IPS-20b (cell line): ENCODE data around the gene ZC3H14.

Experiments used
- H3K27ac ChIP-seq: one replicate; pipeline ENCODE4 v1.5.1; 2013; ENCODE audit warnings: low read length
- H3K27me3 ChIP-seq: 2 replicates; pipeline ENCODE4 v1.6.1; 2013; ENCODE audit warnings: mild to moderate bottlenecking, low read length, inconsistent platforms; ENCODE audit not compliant: insufficient read depth
- H3K36me3 ChIP-seq: 2 replicates; pipeline ENCODE4 v1.6.1; 2013; ENCODE audit warnings: low read depth, mild to moderate bottlenecking, inconsistent platforms, low read length, moderate library complexity; ENCODE audit not compliant: insufficient read depth
- H3K4me1 ChIP-seq: 2 replicates; pipeline ENCODE4 v1.6.1; 2013; ENCODE audit warnings: mild to moderate bottlenecking, control low read depth, inconsistent platforms, low read length, moderate library complexity; ENCODE audit not compliant: insufficient read depth
- H3K4me3 ChIP-seq: 2 replicates; pipeline ENCODE4 v1.5.1; 2013; ENCODE audit warnings: mild to moderate bottlenecking, low read length, inconsistent platforms
- H3K9ac ChIP-seq: 2 replicates; pipeline ENCODE4 v1.6.1; 2013; ENCODE audit warnings: low read depth, mild to moderate bottlenecking, inconsistent platforms, low read length, moderate library complexity
- H3K9me3 ChIP-seq: 2 replicates; pipeline ENCODE4 v1.6.1; 2013; ENCODE audit warnings: mild to moderate bottlenecking, low read depth, low read length, inconsistent platforms; ENCODE audit not compliant: insufficient read depth

The ZC3H14 gene

DNA sequence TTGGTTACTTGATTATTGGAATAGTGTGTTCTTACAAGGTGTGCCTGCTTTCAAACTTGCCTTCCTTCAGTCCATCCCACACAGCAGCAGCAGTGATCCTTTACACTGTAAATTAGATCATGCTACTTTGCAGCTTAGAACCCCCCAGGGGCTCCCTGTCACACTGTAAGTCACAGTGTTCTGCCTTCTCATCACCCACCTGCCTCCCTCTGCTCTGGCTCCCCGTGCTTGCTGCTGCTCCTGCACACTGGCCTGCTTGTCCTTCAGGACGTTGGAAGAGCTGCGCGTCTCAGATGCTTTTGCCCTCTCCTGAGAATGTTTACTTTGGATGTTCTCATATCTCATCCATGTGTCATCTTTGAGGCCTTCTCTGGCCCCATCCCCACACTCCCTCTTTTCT, 27.3 kb downstream of the ZC3H14 start:
- Histone ChIP-seq H3K4me3 (no peak overlapping the region), H3K4me1 (no peaks in the 10 kb centered on the region), H3K27ac (no peak overlapping the region), H3K9me3 (no peaks in the 10 kb centered on the region), H3K27me3 (no peaks in the 10 kb centered on the region), H3K9ac (no peak overlapping the region), H3K36me3 (peaks cover 95% of the 10 kb centered on the region)

DNA sequence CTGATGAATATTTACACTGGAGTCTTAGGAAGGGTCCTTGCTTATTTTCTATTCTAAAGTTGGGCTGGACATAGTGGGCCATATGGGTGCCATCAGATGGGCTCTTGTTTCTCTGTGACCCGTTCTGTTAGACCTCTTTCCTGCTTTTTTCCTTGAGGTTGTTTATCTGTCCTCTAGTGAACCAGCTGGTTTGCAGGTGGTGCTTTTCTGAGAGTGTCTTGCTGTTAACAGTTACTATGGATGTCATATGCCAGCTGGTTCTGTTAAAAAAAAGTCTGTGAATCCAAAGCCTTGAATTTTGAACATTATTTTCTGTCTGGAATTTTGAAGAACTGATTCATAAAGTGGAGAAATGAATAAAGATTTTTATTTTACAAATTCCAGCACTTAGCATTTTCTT, 29.2 kb downstream of the ZC3H14 start:
- no peak overlapping the region for H3K9ac ChIP-seq
- no peaks in the 10 kb centered on the region for H3K4me1 ChIP-seq
- H3K4me3 ChIP-seq = no peak overlapping the region
- H3K27ac ChIP-seq = no peak overlapping the region
- H3K36me3 ChIP-seq = peaks cover 95% of the 10 kb centered on the region
- H3K9me3 ChIP-seq = no peaks in the 10 kb centered on the region
- no peaks in the 10 kb centered on the region for H3K27me3 ChIP-seq

DNA sequence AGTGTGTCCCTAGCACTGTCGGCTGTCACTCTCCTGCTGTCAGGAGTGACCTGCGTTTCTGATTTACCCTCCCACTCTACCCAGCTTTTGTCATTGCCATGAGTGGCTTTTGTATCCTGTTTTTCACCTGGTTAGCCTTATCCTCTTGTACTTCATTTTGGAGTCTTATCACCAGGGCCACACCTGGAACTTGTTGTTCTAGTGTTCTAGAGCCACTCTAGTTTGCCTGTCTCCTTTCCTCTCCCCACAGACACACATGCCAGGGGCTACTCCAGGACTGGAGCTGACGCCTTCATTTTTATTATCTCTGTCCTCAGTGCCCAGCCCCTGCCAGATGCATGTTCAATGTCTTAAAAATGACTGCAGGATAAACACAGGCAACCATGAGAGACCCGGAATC, 34.2 kb downstream of the ZC3H14 start:
- H3K27me3 ChIP-seq = no peaks in the 10 kb centered on the region
- H3K9ac ChIP-seq = no peak overlapping the region
- H3K9me3 ChIP-seq = no peaks in the 10 kb centered on the region
- peaks cover 96% of the 10 kb centered on the region for H3K36me3 ChIP-seq
- no peak overlapping the region for H3K4me3 ChIP-seq
- no peaks in the 10 kb centered on the region for H3K4me1 ChIP-seq
- H3K27ac ChIP-seq = no peak overlapping the region

DNA sequence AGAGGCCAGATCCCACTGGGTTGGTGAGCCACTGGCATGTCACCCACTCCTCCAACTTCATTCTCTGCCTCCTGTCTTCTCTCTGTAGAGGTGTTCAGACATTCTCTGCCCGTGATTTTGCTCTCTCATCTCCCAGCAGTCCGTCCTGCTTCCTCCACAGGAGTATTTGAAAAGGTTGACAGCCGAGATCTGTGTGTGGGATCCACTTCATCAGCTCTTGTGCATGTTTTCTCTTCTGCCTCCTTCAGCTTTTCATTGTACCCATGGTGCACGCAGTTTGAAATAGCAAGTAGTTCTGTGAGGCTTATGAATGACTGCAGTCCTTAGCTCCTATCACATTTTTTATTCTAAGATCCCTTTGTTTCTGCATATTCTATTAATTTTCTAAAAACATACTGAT, 34.8 kb downstream of the ZC3H14 start:
- Histone ChIP-seq H3K27me3 (no peaks in the 10 kb centered on the region), H3K9me3 (no peaks in the 10 kb centered on the region), H3K27ac (no peak overlapping the region), H3K4me3 (no peak overlapping the region), H3K36me3 (peaks cover 99% of the 10 kb centered on the region), H3K9ac (no peak overlapping the region), H3K4me1 (no peaks in the 10 kb centered on the region)

DNA sequence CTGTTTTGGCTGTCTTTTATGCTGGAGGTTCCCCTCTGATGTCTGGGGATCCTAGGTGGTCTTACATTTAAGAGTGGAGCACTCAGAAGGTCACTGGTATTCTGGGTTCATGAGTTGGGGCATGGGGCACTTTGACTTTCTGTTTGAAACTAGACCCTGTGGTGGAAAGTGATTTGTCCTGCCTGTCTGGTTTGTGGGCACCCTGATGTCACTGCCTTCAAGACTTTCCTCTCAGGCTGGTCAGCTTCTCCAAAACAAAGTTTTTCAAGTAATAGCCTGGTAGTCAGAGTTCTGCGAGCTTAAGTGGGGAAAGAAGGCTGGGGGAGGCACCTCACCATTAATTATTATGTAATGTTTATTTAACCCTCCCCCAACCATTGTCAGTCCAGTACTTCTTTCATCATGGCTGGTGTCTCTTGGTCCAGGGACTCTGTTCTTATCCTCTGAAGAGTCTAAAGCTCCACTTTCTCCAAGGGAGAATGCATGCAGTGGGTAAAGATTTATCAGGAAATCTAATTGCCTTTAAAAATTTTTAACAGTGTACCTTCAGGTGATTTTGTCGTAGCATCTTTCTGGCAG, 35.3 kb downstream of the ZC3H14 start:
- peaks cover 99% of the 10 kb centered on the region for H3K36me3 ChIP-seq
- H3K9ac ChIP-seq = no peak overlapping the region
- H3K27me3 ChIP-seq = no peaks in the 10 kb centered on the region
- no peak overlapping the region for H3K27ac ChIP-seq
- no peak overlapping the region for H3K4me3 ChIP-seq
- no peaks in the 10 kb centered on the region for H3K9me3 ChIP-seq
- no peaks in the 10 kb centered on the region for H3K4me1 ChIP-seq

DNA sequence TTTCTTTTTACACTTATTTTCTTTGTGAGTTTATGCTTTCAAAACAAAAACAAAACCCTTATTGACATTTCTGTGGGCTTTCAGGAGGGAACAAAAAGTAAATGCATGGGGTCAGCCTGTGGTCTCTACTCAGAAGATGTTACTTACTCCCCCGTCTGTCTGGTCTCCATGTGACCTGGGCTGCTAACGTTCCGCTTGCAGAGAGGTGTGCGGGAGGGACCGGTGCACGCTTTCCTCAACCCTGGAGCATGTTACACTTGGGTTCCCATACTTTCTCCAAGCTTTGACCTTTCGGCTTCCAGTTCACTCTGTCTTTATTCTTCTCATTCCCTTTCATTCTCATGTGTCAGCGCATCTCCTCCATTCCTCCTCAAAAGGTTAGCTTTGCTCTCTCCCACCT, 36.5 kb downstream of the ZC3H14 start:
- H3K27ac ChIP-seq = no peak overlapping the region
- H3K27me3 ChIP-seq = no peaks in the 10 kb centered on the region
- H3K9ac ChIP-seq = no peak overlapping the region
- H3K9me3 ChIP-seq = no peaks in the 10 kb centered on the region
- no peaks in the 10 kb centered on the region for H3K4me1 ChIP-seq
- peaks cover 99% of the 10 kb centered on the region for H3K36me3 ChIP-seq
- no peak overlapping the region for H3K4me3 ChIP-seq

DNA sequence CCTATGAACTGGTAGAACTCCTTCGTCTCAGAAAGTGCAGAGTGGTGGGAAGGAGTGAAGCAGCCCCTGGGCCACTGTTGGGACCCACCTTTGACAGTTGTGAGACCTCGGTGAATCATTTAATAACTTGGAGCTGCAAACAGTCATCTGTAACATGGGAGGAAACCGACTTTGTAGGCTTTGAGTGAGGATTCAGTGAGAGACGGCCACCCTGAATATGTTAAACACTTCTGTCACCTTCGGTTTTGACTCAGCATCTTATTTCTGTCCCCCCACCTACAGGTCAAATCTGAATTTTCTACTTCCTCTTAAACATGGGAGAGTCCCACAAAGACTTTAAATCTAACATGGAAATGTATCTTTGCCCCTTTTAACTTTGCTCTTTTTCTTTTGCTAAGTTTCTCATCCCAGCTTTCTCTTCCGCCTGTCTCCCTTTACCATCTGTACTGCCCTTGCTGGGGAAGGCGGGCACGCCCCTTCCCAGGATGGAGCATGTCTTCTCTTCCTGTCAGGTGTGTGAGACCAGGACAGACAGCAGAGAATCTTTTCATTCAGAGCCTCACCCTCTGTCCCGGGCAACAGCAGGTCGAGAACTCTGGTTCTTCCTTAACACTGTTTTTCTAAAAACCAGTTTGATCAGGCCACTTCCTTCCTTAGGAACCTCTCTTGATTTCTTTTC, 37.1 kb downstream of the ZC3H14 start:
- H3K9me3 ChIP-seq = no peaks in the 10 kb centered on the region

DNA sequence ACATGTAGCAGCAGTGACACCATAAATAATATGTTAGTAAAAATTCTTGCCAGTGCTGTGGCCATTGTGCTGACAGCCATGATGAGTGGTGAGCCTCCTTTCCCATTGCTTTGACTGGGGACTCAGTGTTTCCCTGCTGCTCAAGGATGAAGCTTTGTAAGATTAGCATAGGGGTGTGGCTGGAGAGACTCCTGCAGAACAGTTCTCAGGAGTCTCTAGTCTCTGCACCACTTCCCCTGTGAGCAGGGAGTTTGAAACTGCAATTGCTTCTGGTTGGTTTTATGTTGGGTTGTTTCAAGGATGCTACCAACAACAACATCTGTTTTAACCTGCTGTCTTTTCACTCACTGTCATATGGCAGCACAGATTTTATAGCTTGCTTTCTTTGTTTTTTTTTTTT, 41.4 kb downstream of the ZC3H14 start:
- Histone ChIP-seq H3K27me3 (no peaks in the 10 kb centered on the region), H3K9me3 (no peaks in the 10 kb centered on the region), H3K4me3 (no peak overlapping the region), H3K27ac (no peak overlapping the region), H3K9ac (no peak overlapping the region), H3K36me3 (peaks cover 99% of the 10 kb centered on the region), H3K4me1 (no peaks in the 10 kb centered on the region)

More for the DNA sequence above, 37.1 kb downstream of the ZC3H14 start:
- Histone ChIP-seq H3K27me3 (no peaks in the 10 kb centered on the region), H3K27ac (no peak overlapping the region), H3K9ac (no peak overlapping the region), H3K36me3 (peaks cover 99% of the 10 kb centered on the region), H3K4me1 (no peaks in the 10 kb centered on the region), H3K4me3 (no peak overlapping the region)

DNA sequence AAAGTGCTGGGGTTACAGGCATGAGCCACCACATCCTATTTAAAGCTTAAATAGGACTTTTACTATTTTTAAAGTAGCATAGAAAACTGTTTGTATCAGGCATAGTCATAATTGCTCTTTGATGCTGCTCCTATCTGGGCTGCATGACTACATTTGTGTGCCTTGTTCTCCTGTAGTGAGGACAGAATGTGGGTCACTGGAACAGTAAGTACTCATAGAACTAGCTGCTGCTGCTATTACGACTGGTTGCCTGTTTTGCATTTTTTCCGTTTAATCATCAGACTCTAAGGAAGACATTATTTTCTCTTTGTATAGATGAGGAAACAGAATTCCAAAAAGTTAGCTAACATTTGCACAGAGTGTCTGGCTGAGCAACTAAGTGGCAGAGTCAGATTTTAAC, 42.8 kb downstream of the ZC3H14 start:
- Histone ChIP-seq H3K4me1 (no peaks in the 10 kb centered on the region), H3K4me3 (no peak overlapping the region), H3K27ac (no peak overlapping the region), H3K9ac (no peak overlapping the region), H3K27me3 (no peaks in the 10 kb centered on the region), H3K9me3 (no peaks in the 10 kb centered on the region), H3K36me3 (peaks cover 100% of the 10 kb centered on the region)

DNA sequence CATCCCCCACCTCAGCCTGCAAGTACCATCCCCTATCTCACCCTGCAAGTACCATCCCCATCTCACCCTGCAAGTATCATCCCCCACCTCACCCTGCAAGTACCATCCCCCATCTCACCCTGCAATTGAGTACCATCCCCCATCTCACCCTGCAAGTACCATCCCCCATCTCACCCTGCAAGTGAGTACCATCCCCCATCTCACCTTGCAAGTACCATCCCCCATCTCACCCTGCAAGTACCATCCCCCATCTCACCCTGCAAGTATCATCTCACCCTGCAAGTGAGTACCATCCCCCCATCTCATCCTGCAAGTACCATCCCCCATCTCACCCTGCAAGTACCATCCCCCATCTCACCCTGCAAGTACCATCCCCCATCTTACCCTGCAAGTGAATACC, 45.0 kb downstream of the ZC3H14 start:
- H3K4me1 ChIP-seq = no peaks in the 10 kb centered on the region
- no peak overlapping the region for H3K4me3 ChIP-seq
- no peak overlapping the region for H3K9ac ChIP-seq
- peaks cover 100% of the 10 kb centered on the region for H3K36me3 ChIP-seq
- H3K27ac ChIP-seq = no peak overlapping the region
- H3K9me3 ChIP-seq = no peaks in the 10 kb centered on the region
- no peaks in the 10 kb centered on the region for H3K27me3 ChIP-seq

DNA sequence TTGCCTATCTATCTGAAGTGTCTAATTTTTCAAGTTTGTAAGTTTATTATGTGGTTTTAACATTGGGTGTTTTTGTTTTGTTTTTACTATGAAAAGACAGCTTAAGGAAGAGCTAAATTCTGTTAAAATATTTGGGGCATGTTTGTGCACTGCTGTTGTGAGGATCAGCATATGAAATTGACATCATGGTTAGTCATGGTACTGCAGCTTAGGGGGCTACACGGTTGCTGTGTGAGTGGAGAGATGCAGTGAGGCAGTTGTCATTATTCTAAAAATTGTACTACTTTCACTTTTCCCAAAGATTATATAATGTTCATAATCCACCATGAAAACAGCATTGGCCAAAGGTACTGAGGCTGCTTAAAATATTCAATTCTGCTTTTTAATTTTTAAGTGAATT, 49.0 kb downstream of the ZC3H14 start:
- Histone ChIP-seq H3K27me3 (no peaks in the 10 kb centered on the region), H3K36me3 (peaks cover 96% of the 10 kb centered on the region)

DNA sequence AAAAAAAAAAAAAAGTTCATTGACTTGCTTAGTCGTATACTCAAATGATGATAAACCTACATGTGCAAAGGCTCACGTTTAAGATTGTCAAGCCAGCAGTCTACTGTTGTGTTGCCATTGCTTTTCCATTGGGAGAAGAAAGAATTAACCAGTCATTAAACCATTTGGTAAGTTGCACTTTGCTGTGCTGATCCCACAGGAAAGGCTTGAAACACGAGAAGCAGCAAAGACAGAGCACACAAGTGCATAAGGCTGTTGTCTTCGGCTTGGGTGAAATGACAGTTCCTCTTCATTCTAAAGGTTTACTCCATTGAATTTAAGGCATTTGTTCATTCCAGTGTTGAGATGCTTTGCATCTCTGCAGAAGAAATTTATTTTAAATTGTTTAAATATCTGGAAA, 50.1 kb downstream of the ZC3H14 start:
- no peaks in the 10 kb centered on the region for H3K9me3 ChIP-seq
- no peaks in the 10 kb centered on the region for H3K27me3 ChIP-seq
- peaks cover 85% of the 10 kb centered on the region for H3K36me3 ChIP-seq
- H3K4me3 ChIP-seq = no peak overlapping the region
- H3K27ac ChIP-seq = no peak overlapping the region
- peaks cover 3% of the 10 kb centered on the region; the same call in 1 of the 2 replicates for H3K4me1 ChIP-seq
- H3K9ac ChIP-seq = no peak overlapping the region

More for the DNA sequence above, 49.0 kb downstream of the ZC3H14 start:
- Histone ChIP-seq H3K27ac (no peak overlapping the region), H3K9ac (no peak overlapping the region), H3K4me1 (no peaks in the 10 kb centered on the region), H3K4me3 (no peak overlapping the region), H3K9me3 (no peaks in the 10 kb centered on the region)
